Measurements from ENCODE around the gene TPP1.

Gene TPP1

DNA sequence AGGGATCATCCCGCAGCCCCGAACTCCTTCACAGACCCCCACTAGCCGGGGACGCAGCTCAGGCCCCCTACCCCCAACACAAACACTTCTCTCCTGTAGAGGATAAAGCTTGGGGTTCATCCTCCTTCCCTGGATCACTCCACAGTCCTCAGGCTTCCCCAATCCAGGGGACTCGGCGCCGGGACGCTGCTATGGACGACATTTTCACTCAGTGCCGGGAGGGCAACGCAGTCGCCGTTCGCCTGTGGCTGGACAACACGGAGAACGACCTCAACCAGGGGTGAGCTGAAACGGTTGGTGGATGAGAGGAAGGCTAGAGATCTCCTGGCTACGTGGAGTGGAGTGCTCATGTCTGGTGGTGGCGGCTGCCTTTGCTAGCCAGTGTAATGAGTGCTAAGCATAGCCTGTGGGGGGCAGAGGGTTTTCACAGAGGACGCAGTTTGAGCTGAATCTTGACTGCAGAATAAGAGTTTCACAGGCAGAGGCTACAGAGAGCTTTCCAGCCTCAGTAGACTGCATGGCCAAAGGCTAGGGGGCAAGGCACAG is 15.1 kb downstream of the TPP1 start:
- TF ChIP-seq, protein P1, sequence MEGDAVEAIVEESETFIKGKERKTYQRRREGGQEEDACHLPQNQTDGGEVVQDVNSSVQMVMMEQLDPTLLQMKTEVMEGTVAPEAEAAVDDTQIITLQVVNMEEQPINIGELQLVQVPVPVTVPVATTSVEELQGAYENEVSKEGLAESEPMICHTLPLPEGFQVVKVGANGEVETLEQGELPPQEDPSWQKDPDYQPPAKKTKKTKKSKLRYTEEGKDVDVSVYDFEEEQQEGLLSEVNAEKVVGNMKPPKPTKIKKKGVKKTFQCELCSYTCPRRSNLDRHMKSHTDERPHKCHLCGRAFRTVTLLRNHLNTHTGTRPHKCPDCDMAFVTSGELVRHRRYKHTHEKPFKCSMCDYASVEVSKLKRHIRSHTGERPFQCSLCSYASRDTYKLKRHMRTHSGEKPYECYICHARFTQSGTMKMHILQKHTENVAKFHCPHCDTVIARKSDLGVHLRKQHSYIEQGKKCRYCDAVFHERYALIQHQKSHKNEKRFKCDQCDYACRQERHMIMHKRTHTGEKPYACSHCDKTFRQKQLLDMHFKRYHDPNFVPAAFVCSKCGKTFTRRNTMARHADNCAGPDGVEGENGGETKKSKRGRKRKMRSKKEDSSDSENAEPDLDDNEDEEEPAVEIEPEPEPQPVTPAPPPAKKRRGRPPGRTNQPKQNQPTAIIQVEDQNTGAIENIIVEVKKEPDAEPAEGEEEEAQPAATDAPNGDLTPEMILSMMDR (IDR thresholded peaks at IDR 0.05; ENCODE audit: borderline replicate concordance, control extremely low read depth, extremely low read depth, insufficient read depth, missing control alignments), result peak; percentile 41
- peak; percentile 77 for DNase-seq (ENCODE audit: low spot score)
- in situ Hi-C loops (cut with MboI; ENCODE audit: low sequenced_read_pairs, unreplicated experiment), result no loop called here

DNA sequence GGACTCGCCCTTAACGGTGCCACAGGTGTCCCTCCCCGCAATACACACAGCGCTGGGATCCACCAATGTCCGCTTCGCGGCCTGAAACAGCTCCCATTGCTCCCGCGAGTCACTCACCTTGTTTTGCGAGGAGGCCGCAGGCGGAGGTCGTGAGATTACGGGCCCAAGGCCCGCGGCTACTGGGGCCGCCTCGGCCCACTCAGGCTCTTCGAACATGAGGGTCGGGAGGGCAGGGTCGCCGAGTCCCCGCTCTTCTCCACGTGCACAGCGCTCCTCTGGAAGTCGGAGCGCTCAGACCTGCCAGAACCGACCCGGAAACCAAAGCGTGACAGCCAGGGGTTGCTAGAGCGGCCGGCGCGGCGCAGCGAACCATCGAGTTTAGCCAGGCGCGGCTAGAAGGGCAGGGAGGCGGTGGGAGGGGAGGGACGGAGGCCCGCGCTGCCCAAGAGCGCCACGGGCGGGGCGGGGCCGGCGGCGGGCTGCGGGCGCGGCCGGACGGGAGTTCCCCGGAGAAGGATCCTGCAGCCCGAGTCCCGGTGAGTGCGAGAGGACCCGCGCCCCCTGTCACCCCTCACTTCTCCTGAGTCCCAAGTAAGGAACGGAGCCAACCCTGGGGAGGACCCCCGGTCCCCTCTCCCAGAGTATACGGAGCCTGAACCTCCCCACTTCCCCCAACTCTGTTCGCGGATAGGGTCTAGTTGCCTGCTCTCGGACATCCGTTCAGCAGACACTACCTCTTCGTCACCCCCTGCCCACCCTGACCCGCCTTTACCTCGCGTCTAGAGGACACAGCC is 15.7 kb downstream of the TPP1 start, which contains the start of the genes ILK and RRP8:
ILK (plus strand) TSS at position 488 of the 794 bp plus-strand sequence. CDS start 498 bp downstream, outside the sequence.
RRP8 (minus strand) TSS at position 330 of the 794 bp plus-strand sequence; CDS start at position 216, 114 bp downstream.
- DNase-seq (ENCODE audit: low spot score), result peak; percentile 95
- TF ChIP-seq, protein P1 (IDR thresholded peaks at IDR 0.05; ENCODE audit: borderline replicate concordance, control extremely low read depth, extremely low read depth, insufficient read depth, missing control alignments), result no peak
- in situ Hi-C loops (cut with MboI; ENCODE audit: low sequenced_read_pairs, unreplicated experiment), result no loop called here

DNA sequence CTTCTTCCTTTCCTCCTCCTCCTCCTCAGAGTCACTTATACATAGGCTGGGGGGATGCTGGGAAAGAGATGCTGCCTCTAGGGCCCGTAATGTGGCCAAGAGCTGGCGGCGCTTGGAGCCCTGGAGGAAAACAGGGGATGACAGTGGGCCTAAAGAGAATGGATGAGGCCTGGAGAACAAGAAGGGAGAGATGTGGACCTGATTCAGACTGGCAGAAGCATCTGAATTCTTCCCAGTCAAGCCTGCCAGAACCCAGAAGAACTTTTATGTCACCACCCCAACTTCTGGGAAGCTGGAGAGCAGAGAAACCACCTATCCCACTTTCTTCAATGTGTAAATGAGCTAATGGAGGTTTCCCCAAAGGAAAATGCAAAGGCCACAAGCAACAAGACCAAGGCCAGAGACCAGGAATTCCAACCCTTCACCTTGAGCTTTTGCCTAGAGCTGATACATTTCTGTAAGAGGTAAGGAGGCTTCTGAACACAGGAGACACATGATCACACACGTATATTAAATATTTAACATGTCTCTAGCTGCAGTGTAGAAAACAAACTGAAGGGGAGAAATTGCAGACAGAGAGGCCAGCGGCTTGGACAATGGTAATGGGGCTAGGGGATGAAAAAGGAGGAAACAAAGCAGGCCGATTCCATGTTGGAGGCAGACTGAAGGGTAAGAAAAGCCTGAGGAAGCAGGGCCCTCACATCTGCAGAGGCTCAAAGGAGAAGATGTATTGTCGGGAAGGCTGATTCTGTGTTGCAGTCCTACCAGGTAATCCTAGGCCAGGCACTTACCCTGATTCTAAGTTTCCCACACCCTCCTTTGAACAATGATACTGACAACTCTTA is 16.9 kb downstream of the TPP1 start:
- no peak for DNase-seq (ENCODE audit: low spot score)
- in situ Hi-C loops (cut with MboI; ENCODE audit: low sequenced_read_pairs, unreplicated experiment), result no loop called here
- TF ChIP-seq, protein P1 (IDR thresholded peaks at IDR 0.05; ENCODE audit: borderline replicate concordance, control extremely low read depth, extremely low read depth, insufficient read depth, missing control alignments), result no peak

DNA sequence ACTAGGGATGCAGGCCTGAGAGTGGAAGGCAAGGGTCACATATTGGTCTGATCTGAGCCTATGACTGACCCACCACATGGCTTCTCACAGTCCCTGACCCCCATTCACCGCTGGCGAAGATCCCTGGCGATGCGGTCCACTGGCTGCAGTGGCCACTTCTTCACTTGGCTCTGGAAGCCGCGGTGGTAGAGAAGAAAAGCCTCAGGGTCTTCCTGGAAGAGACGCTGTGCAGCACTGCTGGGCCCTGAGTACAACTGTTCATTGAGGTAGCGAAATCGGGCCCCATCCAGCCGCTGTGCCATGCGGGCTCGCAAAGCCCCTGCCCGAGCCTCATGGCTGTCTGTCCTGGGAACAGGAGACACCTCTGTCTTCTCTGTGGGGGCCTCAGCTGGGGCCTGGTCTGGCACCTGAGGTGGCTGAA is 18.2 kb downstream of the TPP1 start:
- TF ChIP-seq, protein P1 (IDR thresholded peaks at IDR 0.05; ENCODE audit: borderline replicate concordance, control extremely low read depth, extremely low read depth, insufficient read depth, missing control alignments), result no peak
- DNase-seq (ENCODE audit: low spot score), result no peak
- in situ Hi-C loops (cut with MboI; ENCODE audit: low sequenced_read_pairs, unreplicated experiment), result no loop called here

DNA sequence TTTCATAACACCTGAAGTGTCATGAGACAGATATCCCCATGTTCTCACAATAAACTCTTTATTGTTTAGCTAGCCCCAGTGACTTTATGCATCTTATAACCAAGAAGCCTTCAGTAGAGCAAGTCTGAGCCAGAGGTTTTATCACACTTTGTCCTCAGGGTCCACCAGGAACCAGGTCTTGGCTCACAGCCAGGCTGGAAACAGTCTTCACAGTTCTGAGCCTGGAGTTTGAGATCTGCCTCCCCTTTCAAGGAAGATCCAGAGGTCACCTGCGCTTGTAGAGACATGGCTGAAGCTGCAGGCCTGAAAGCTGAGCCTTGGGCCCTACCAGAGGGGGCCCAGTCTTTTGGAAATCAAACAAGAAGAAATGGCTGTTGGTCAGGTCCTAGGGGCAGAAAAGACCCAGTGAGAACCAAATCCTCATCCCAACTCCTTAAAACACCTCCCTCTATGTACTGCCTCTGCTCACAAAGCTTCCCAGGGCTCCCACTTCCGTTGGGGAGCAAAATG is 19.3 kb downstream of the TPP1 start:
- DNase-seq (ENCODE audit: low spot score), result no peak
- TF ChIP-seq, protein P1 (IDR thresholded peaks at IDR 0.05; ENCODE audit: borderline replicate concordance, control extremely low read depth, extremely low read depth, insufficient read depth, missing control alignments), result no peak
- in situ Hi-C loops (cut with MboI; ENCODE audit: low sequenced_read_pairs, unreplicated experiment), result no loop called here

DNA sequence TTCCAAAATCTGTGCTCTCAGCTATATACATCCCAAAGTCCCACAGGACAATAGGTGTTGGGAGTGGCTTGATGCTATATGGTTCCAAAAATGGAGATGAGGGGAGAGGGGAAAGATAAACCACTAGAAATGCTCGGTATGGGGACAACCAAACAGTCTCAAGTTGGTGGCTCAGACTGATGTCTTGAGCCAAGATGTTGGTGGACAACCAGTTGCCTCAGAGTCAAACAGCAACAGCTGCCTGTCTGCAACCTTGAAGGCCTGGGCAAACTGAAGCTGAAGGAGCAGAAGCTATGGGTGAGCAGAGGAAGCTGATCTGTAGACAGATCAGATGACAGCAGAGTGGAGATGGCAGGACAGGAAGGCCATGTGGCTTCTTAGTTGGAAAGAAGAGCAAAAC is 19.8 kb downstream of the TPP1 start:
- TF ChIP-seq, protein P1 (IDR thresholded peaks at IDR 0.05; ENCODE audit: borderline replicate concordance, control extremely low read depth, extremely low read depth, insufficient read depth, missing control alignments), result no peak
- DNase-seq (ENCODE audit: low spot score), result no peak
- in situ Hi-C loops (cut with MboI; ENCODE audit: low sequenced_read_pairs, unreplicated experiment), result no loop called here

Measured in GM13976 (cell line).